Ishikawa (cell line): ENCODE measurements around the gene PRDM10.

Source experiments
- CEBPB ChIP-seq: IDR thresholded peaks from 2 replicates; pipeline ENCODE4 v1.6.1; 2012
- CREB1 ChIP-seq: IDR thresholded peaks from 2 replicates; pipeline ENCODE4 v1.6.1; 2012; ENCODE audit warnings: low read depth
- EGR1 ChIP-seq: IDR thresholded peaks from 2 replicates; pipeline ENCODE4 v1.6.1; 2012
- EP300 ChIP-seq: IDR thresholded peaks from 2 replicates; pipeline ENCODE4 v1.6.1; 2012; ENCODE audit warnings: borderline replicate concordance
- FOXM1 ChIP-seq: IDR thresholded peaks from 2 replicates; pipeline ENCODE4 v1.6.1; 2012; ENCODE audit warnings: low read depth, borderline replicate concordance
- NFIC ChIP-seq: IDR thresholded peaks from 2 replicates; pipeline ENCODE4 v1.6.1; 2012
- RAD21 ChIP-seq: IDR thresholded peaks from 2 replicates; pipeline ENCODE4 v1.6.1; 2012; ENCODE audit warnings: low read depth
- TAF1 ChIP-seq: IDR thresholded peaks from 2 replicates; pipeline ENCODE4 v1.6.1; 2012; ENCODE audit warnings: low read depth, mild to moderate bottlenecking
- TEAD4 ChIP-seq: IDR thresholded peaks from 2 replicates; pipeline ENCODE4 v1.6.1; 2012
- TF ChIP-seq, protein P1 (sequence below): IDR thresholded peaks from 2 replicates; pipeline ENCODE4 v1.6.1; 2012; ENCODE audit warnings: low read depth, mild to moderate bottlenecking
- TF ChIP-seq, protein P2 (sequence below): IDR thresholded peaks from 2 replicates; pipeline ENCODE4 v1.6.1; 2012
- TF ChIP-seq, protein P3 (sequence below): IDR thresholded peaks from 2 replicates; pipeline ENCODE4 v1.6.1; 2012

DNA sequence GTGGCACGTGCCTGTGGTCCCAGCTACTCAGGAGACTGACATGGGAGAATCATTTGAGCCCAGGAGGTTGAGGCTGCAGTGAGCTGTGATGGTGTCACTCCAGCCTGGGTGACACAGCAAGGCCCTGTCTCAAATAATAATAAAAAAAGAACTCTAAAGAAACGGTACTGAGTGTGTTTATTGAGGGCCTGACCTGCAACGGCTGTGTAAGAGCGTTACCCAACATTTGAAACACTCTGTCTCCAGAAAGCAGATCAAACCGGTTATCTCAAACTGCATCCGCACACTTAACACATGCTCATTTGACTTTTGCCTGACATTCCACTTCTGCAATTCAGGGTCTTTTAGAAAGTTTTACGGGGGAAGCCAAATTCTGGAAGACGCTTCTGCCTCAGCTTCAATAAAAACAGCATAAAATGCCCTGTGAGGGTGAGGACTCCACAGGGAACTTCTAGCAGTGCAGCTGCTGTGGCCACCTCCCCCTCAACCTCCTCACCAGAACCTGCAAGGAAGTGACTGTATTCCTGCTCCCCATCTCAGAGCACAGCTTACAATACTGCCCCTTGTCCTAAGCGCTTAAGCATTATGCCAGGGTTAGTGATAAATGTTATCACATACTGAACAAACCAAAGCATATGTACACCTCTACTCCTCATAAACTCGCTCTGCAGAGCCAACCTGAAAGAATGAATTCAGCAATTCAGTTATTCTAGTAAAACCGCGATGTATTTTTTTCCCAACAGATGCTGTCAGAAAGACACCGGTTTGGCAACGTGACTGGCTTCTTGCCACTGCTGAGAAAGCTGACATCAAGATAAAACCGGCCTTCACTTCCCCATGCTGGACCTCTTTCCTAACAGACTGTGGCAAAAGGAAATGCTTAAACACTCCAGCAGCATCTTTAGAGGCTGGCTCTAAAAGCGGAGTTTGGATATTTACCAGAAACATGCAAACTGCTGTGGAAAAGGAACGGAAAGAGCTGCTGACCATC lies 52.2 kb downstream of the PRDM10 start:
- no peak for TF ChIP-seq EP300
- no peak for TF ChIP-seq CREB1
- TF ChIP-seq TEAD4, result no peak
- TF ChIP-seq CEBPB, result no peak
- TF ChIP-seq NFIC, result no peak
- TF ChIP-seq, protein P1, sequence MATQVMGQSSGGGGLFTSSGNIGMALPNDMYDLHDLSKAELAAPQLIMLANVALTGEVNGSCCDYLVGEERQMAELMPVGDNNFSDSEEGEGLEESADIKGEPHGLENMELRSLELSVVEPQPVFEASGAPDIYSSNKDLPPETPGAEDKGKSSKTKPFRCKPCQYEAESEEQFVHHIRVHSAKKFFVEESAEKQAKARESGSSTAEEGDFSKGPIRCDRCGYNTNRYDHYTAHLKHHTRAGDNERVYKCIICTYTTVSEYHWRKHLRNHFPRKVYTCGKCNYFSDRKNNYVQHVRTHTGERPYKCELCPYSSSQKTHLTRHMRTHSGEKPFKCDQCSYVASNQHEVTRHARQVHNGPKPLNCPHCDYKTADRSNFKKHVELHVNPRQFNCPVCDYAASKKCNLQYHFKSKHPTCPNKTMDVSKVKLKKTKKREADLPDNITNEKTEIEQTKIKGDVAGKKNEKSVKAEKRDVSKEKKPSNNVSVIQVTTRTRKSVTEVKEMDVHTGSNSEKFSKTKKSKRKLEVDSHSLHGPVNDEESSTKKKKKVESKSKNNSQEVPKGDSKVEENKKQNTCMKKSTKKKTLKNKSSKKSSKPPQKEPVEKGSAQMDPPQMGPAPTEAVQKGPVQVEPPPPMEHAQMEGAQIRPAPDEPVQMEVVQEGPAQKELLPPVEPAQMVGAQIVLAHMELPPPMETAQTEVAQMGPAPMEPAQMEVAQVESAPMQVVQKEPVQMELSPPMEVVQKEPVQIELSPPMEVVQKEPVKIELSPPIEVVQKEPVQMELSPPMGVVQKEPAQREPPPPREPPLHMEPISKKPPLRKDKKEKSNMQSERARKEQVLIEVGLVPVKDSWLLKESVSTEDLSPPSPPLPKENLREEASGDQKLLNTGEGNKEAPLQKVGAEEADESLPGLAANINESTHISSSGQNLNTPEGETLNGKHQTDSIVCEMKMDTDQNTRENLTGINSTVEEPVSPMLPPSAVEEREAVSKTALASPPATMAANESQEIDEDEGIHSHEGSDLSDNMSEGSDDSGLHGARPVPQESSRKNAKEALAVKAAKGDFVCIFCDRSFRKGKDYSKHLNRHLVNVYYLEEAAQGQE, result no peak
- no peak for TF ChIP-seq FOXM1
- TF ChIP-seq TAF1, result no peak
- TF ChIP-seq, protein P2, sequence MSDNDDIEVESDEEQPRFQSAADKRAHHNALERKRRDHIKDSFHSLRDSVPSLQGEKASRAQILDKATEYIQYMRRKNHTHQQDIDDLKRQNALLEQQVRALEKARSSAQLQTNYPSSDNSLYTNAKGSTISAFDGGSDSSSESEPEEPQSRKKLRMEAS, result no peak
- no peak for TF ChIP-seq EGR1
- TF ChIP-seq RAD21, result no peak
- TF ChIP-seq, protein P3, sequence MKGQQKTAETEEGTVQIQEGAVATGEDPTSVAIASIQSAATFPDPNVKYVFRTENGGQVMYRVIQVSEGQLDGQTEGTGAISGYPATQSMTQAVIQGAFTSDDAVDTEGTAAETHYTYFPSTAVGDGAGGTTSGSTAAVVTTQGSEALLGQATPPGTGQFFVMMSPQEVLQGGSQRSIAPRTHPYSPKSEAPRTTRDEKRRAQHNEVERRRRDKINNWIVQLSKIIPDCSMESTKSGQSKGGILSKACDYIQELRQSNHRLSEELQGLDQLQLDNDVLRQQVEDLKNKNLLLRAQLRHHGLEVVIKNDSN, result no peak
